Neural crest cell (in vitro differentiated cells): ENCODE measurements around the gene PPP2R5E. TPM values are rescaled to one million over a fixed set of nuclear protein-coding genes. Genes with fewer than 3 reads are reported as not detected.

Source experiments
- DNase-seq: peaks from one replicate; pipeline ENCODE4 v3.0.0; 2021; ENCODE audit warnings: low read depth, mixed read lengths, low spot score
- H3K27ac Mint-ChIP-seq: one replicate; pipeline ENCODE4 v1.8.0; 2021; ENCODE audit warnings: mild to moderate bottlenecking, mixed read lengths; ENCODE audit not compliant: unreplicated experiment
- H3K27me3 Mint-ChIP-seq: 2 replicates; pipeline ENCODE4 v1.8.0; 2021; ENCODE audit warnings: low read depth, mild to moderate bottlenecking, mixed read lengths
- H3K36me3 Mint-ChIP-seq: 2 replicates; pipeline ENCODE4 v1.8.0; 2021; ENCODE audit warnings: low read depth, mild to moderate bottlenecking, mixed read lengths
- H3K4me1 Mint-ChIP-seq: 2 replicates; pipeline ENCODE4 v1.8.0; 2021; ENCODE audit warnings: mixed read lengths
- H3K4me3 Mint-ChIP-seq: one replicate; pipeline ENCODE4 v1.8.0; 2021; ENCODE audit warnings: mild to moderate bottlenecking, mixed read lengths
- H3K9me3 Mint-ChIP-seq: 2 replicates; pipeline ENCODE4 v1.8.0; 2021; ENCODE audit warnings: mixed read lengths
- CTCF ChIP-seq: fragments of 200-600 bp; sonication (generic); conservative IDR thresholded peaks from 2 replicates; pipeline ENCODE4 v1.5.0; 2021; ENCODE audit warnings: antibody characterized with exemption, mild to moderate bottlenecking
- total RNA-seq: library from RNA; stranded (reverse); gene quantifications from 2 replicates; pipeline ENCODE4 v1.2.1, GENCODE V29; 2021

Gene PPP2R5E
- total RNA-seq, 1 donor from 2014 or later, result 67.3 TPM

GRCh38 chr14:63423889-63424288 is 119.3 kb downstream of the PPP2R5E start:
- no peaks in the 10 kb centered on the region for H3K27me3 Mint-ChIP-seq
- H3K4me1 Mint-ChIP-seq, result peaks cover 5% of the 10 kb centered on the region
- H3K27ac Mint-ChIP-seq, result no peak overlapping the region
- peaks cover 5% of the 10 kb centered on the region for H3K36me3 Mint-ChIP-seq
- no peak for TF ChIP-seq CTCF
- no peak overlapping the region for H3K4me3 Mint-ChIP-seq
- H3K9me3 Mint-ChIP-seq, result no peaks in the 10 kb centered on the region
- DNase-seq, result no peak

GRCh38 chr14:63423381-63423780 is 119.8 kb downstream of the PPP2R5E start:
- Mint-ChIP-seq H3K4me1 (peaks cover 5% of the 10 kb centered on the region), H3K4me3 (no peak overlapping the region), H3K9me3 (no peaks in the 10 kb centered on the region), H3K36me3 (peaks cover 5% of the 10 kb centered on the region), H3K27me3 (no peaks in the 10 kb centered on the region), H3K27ac (no peak overlapping the region)
- no peak for DNase-seq
- TF ChIP-seq CTCF, result no peak

- Mint-ChIP-seq H3K4me1 (no peaks in the 10 kb centered on the region), H3K27ac (no peak overlapping the region), H3K4me3 (no peak overlapping the region), H3K9me3 (no peaks in the 10 kb centered on the region), H3K27me3 (no peaks in the 10 kb centered on the region), H3K36me3 (peaks cover 5% of the 10 kb centered on the region)
- no peak for TF ChIP-seq CTCF
- DNase-seq, result no peak
These were observed 121.3 kb downstream of the PPP2R5E start for GRCh38 chr14:63421919-63422318.

GRCh38 chr14:63421226-63421625 is 122.0 kb downstream of the PPP2R5E start:
- Mint-ChIP-seq H3K4me3 (no peak overlapping the region), H3K9me3 (no peaks in the 10 kb centered on the region), H3K27ac (no peak overlapping the region), H3K4me1 (no peaks in the 10 kb centered on the region), H3K36me3 (peaks cover 5% of the 10 kb centered on the region), H3K27me3 (no peaks in the 10 kb centered on the region)
- no peak for TF ChIP-seq CTCF
- no peak for DNase-seq

- H3K4me3 Mint-ChIP-seq, result no peak overlapping the region
- DNase-seq, result no peak
- peaks cover 5% of the 10 kb centered on the region for H3K36me3 Mint-ChIP-seq
- no peaks in the 10 kb centered on the region for H3K27me3 Mint-ChIP-seq
- no peak overlapping the region for H3K27ac Mint-ChIP-seq
- no peaks in the 10 kb centered on the region for H3K4me1 Mint-ChIP-seq
- no peak for TF ChIP-seq CTCF
- no peaks in the 10 kb centered on the region for H3K9me3 Mint-ChIP-seq
These were observed 125.2 kb downstream of the PPP2R5E start for GRCh38 chr14:63418020-63418419.

GRCh38 chr14:63413009-63413408 is 130.2 kb downstream of the PPP2R5E start:
- no peak for TF ChIP-seq CTCF
- Mint-ChIP-seq H3K4me3 (no peak overlapping the region), H3K4me1 (peaks cover 6% of the 10 kb centered on the region), H3K27ac (no peak overlapping the region), H3K36me3 (peaks cover 7% of the 10 kb centered on the region), H3K9me3 (no peaks in the 10 kb centered on the region), H3K27me3 (no peaks in the 10 kb centered on the region)
- no peak for DNase-seq
